ENCODE measurements around the gene BCL2A1.
"Not testable (repeated sequence)": the region's sequence is repeated elsewhere in the genome, so short reads cannot be mapped to it uniquely, and the experiment has no call there.

The BCL2A1 gene

DNA sequence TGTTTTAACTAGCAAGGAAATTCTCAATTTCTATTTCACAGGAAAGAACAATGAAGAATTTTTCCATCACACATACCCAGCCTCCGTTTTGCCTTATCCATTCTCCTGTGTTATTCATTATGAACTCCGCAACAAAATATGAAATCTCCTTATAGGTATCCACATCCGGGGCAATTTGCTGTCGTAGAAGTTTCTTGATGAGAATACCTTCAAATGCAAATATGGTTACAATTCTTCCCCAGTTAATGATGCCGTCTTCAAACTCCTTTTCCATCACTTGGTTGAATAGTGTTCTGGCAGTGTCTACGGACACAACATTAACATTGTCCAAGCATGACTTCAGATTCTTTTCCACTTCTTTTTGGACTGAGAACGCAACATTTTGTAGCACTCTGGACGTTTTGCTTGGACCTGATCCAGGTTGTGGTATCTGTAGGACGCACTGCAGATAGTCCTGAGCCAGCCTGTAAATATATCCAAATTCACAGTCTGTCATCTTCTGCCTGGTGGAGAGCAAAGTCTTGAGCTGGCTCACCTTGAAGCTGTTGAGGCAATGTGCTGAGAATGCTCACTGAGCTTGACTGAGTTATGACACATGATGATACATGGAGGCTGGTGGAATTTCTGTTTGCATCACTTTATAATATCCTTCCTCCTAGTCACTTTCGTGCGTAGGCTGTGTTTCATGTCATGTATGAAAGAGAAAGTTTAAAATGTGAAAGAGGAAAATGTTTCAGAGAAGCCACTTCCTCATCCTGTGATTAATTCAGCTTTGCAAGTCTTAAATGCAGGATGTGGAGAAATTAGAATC, at the start of gene BCL2A1:
BCL2A1 (minus strand) TSS at position 573 of the 811 bp plus-strand sequence; CDS start at position 496, 77 bp downstream.
- DNase-seq, result no peak

DNA sequence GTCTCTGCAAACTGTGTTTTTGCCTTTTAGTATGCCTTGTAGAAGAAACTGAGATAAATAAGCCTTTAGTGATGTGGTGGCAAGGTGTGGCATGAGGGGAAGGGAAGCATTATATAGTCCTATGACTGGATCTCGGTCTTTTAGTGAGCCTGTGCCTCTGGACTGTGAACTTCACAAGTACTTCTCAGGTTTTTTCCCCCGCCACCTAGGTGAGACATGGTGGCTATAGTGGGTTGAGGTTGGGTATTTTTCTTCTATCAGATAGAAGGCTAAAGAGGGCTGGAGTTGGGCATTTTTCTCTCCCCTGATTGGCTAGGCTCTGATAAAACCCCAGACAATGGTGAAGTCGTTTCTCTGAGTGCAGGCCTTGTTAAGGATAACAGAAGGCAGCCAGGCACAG, 49.7 kb upstream of the BCL2A1 start:
- no peak for DNase-seq

GRCh38 chr15:80020149-80020548, 49.2 kb upstream of the BCL2A1 start:
- not testable (repeated sequence) for DNase-seq

GRCh38 chr15:80019168-80019745, 48.3 kb upstream of the BCL2A1 start:
- DNase-seq, result no peak

GRCh38 chr15:80017139-80017538, 46.1 kb upstream of the BCL2A1 start:
- DNase-seq, result not testable (repeated sequence)

DNA sequence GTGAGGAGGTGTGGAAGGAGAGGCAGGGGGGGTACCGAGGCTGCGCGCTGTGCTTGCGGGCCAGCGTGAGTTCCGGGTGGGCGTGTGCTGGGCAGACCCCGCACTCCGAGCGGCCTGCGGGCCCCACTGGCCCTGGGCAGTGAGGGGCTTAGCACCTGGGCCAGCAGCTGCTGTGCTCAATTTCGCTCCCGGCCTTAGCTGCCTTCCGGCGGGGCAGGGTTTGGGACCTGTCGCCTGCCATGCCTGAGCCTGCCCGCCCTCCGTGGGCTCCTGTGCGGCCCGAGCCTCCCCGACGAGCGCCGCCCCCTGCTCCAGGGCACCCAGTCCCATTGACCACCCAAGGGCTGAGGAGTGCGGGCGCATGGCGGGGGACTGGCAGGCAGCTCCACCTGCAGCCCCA, 45.5 kb upstream of the BCL2A1 start:
- DNase-seq, result not testable (repeated sequence)

- no peak for DNase-seq
Measured at GRCh38 chr15:80015156-80015555, 44.2 kb upstream of the BCL2A1 start.

DNA sequence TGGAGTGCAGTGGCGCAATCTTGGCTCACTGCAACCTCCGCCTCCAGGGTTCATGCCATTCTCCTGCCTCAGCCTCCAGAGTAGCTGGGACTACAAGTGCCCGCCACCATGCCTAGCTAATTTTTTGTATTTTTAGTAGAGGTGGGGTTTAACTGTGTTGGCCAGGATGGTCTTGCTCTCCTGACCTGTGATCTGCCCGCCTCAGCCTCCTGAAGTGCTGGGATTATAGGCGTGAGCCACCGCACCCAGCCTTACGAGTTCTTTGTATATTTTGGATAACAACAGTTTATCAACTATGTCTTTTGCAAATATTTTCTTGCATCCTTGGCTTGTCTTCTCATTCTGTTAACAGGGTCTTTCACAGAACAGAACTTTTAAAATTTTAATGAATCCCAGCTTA, 43.2 kb upstream of the BCL2A1 start:
- not testable (repeated sequence) for DNase-seq

DNA sequence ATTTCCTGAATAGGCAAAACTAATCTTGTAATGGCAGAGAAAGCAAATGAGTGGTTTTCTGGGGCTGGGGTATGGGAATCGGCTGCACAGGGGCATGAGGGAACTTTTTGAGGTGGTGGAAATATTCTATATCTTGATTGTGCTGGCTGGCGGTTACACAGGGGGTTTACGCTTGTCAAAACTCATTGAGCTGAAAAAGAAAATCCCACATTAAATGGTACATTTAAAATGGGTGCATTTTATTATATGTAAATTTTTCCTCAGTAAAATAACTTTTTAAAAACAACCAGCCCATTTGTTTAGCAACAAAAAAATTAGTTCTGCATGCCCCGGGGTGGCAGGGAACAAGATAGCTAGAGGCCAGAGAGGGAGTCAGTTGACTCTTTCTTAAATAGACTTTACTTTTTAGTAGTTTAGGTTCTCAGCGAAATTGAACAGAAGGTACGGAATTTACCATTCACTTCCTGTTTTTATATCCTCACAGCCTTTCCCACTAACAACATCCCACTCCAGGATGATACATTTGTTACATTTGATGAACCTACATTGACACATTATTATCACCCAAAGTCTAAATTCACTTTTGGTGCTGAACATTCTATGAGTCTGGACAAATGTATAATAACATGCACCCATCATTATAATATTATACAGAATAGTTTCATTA, 41.2 kb upstream of the BCL2A1 start:
- DNase-seq, result no peak

- DNase-seq, result no peak
Measured at GRCh38 chr15:80011596-80011995, 40.6 kb upstream of the BCL2A1 start.

DNA sequence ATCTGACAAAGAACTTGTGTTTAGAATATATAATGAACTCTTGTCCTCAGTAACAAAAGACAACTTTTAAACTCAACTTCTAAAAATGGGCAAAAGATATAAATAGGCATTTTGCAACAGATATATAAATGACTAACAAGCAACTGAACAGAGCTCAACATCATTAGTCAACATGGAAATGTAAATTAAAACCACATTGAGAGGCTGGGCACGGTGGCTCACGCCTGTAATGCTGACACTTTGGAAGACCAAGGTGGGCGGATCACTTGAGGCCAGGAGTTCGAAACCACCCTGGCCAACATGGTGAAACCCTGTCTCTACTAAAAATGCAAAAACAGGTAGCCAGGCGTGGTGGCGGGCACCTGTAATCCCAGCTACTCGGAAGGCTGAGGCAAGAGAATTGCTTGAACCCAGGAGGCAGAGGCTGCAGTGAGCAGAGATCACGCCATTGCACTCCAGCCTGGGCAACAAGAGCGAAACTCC, 40.1 kb upstream of the BCL2A1 start:
- not testable (repeated sequence) for DNase-seq

GRCh38 chr15:80010131-80010673, 39.2 kb upstream of the BCL2A1 start:
- DNase-seq, result no peak

DNA sequence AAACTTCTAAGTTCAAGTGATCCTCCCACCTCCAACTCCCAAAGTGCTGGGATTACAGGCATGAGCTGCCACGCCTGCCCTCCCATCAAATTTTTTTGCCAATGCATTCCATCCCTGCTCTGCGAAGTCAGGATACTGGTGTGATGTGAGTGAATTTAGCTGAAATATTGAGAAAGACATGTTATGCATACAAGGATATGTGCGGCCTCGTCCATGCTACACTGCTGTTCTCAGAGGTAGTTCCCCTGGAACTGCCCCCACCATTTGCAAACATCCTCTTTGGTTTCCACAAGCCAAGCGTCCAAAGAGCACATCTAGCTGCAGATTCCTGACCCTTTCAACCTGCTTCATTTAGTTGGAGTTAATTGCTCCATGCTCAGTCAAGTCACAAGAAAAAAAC, 36.5 kb upstream of the BCL2A1 start:
- DNase-seq, result no peak

DNA sequence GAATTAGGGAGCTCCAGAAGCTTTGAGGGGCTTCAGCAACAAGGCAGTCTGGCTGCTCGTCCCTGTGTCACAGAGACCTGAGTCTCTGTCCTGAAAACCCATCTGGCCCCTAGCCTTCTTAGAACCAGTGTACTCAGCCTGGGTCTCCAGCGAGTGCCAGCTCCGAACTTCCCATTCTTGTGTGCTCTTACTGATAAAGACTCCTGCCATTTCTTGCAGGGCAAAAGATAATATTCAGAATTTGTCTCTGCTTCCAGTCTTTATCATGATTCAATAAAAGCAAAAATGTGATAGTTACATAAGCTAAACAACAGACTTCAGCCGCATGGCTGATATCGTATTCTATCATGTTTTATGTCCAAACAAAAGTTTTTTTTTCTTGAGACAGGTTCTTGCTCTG, 36.0 kb upstream of the BCL2A1 start:
- no peak for DNase-seq

GRCh38 chr15:80003934-80004472, 33.0 kb upstream of the BCL2A1 start:
- no peak for DNase-seq

GRCh38 chr15:80003171-80003570, 32.2 kb upstream of the BCL2A1 start:
- DNase-seq, result no peak

GRCh38 chr15:80002267-80002666, 31.3 kb upstream of the BCL2A1 start:
- DNase-seq, result no peak

GRCh38 chr15:79994615-79995014, 23.6 kb upstream of the BCL2A1 start:
- no peak for DNase-seq

DNA sequence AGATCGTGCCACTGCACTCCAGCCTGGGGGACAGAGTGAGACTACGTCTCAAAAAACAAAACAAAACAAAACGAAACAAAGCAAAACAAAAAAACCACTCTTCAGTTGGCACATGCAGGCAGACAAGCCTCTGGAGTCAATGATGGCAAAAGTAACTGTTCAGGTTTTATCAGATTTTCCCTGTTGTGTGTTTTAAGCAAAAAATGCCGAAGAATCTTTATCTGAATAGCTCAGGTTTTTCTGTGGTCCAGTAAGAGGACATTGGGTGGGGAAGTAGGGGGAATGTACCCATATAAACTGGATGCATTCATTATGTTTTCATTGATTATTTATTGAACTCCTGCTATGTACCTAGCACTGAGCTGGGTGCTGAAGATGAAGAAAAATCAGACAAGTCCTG, 20.8 kb upstream of the BCL2A1 start:
- no peak for DNase-seq

- no peak for DNase-seq
Measured at GRCh38 chr15:79990997-79991334, 20.0 kb upstream of the BCL2A1 start.

GRCh38 chr15:79990280-79990996, 19.4 kb upstream of the BCL2A1 start:
- no peak for DNase-seq

DNA sequence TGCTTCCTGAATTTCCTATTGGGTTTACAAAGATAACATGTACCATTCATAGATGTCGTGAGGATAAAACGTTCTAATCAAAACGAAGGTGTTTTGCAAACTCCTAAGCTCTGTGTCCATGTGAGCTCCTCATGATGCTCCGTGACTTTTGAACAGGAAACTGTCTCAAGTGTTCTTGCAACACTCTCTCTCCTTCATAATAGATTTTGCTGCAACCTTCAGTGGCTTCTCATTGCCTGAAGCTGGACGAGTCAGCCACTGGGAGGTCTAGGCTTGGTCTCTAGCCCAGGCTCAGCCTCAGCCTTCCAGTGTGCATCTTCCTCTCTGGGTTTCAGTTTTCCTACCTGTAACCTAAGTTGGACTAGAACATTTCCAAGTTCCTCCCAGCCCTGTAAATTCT, 18.7 kb upstream of the BCL2A1 start:
- DNase-seq, result no peak

DNA sequence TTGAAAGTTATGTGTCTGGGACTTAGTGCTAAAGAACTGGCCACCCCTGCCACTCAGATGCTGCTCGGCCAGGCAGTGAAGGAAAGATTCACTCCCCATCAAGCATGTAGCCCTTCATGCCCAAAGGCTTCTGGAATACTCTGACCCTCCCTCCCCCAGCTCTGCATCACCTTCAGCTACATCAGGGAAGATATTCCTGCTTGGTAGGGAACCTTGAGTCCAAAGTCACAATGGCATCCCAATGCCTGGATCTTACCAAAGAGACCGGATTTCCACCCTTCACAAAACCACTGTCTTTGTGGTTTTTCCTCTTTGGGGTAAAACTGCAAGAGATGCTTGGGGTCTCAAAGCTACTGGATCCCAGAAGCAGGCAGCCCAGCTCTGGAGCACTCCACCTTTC, 18.2 kb upstream of the BCL2A1 start:
- no peak for DNase-seq

Measured in NCI-H446 (cell line).